SK-N-SH (cell line): ENCODE measurements around the gene PTPRF. TPM values are rescaled to one million over a fixed set of nuclear protein-coding genes. Genes with fewer than 3 reads are reported as not detected.

Source experiments
- CTCF ChIA-PET: fragments of 300-600, 350-600 bp; formaldehyde crosslinking; extraction: SDS; loops from one replicate; lab custom pipeline; 2021; lab: Yijun Ruan, JAX
- POLR2A ChIA-PET: fragments of 350-600 bp; sonication (Branson Sonifier 250); formaldehyde crosslinking; extraction: SDS; loops from one replicate; lab custom pipeline; 2020; ENCODE audit warnings: antibody characterized with exemption, inconsistent platforms; lab: Yijun Ruan, JAX
- DNase-seq: peaks from one replicate; pipeline ENCODE4 v3.0.0; 2012
- H2AFZ ChIP-seq: fragments of 200-600 bp; sonication (generic); 2 replicates; pipeline ENCODE4 v1.8.1; 2016; ENCODE audit warnings: antibody characterized with exemption, mild to moderate bottlenecking, low read depth
- H3F3A ChIP-seq: fragments of 200-600 bp; sonication (generic); replicated peaks from 2 replicates; pipeline ENCODE3; 2016; ENCODE audit warnings: antibody characterized with exemption, mild to moderate bottlenecking; ENCODE audit not compliant: insufficient read depth
- H3K27ac ChIP-seq, 2 experiments: fragments of 200-500 bp in 1 of 2; fragments of 200-600 bp in 1 of 2; sonication (Bioruptor generic) in 1 of 2; sonication (generic), shearing (Covaris generic) in 1 of 2; 2 replicates each; pipeline versions ENCODE4 v1.5.1 to v1.6.1; 2014 to 2016; ENCODE audit warnings: low read depth in 2 of 2, inconsistent platforms in 1 of 2, low read length in 1 of 2, mild to moderate bottlenecking in 1 of 2, mixed read lengths in 1 of 2
- H3K27me3 ChIP-seq: fragments of 200-600 bp; sonication (generic), shearing (Covaris generic); 2 replicates; pipeline ENCODE4 v1.6.1; 2016; ENCODE audit warnings: mixed run types; ENCODE audit not compliant: insufficient read depth
- H3K36me3 ChIP-seq, 2 experiments: fragments of 200-500 bp in 1 of 2; fragments of 200-600 bp in 1 of 2; sonication (Bioruptor generic) in 1 of 2; sonication (generic) in 1 of 2; replicated peaks in 1 of 2; 2 replicates each; pipeline versions ENCODE3 to v1.5.1; 2014 to 2016; ENCODE audit warnings: low read length in 1 of 2, mild to moderate bottlenecking in 1 of 2; ENCODE audit not compliant: insufficient read depth in 2 of 2, control insufficient read depth in 1 of 2
- H3K4me1 ChIP-seq, 2 experiments: fragments of 200-500 bp in 1 of 2; fragments of 200-600 bp in 1 of 2; sonication (Bioruptor generic) in 1 of 2; sonication (generic), shearing (Covaris generic) in 1 of 2; 2 replicates each; pipeline versions ENCODE4 v1.5.1 to v1.6.1; 2014 to 2016; ENCODE audit warnings: low read depth in 1 of 2, low read length in 1 of 2, mixed run types in 1 of 2; ENCODE audit not compliant: insufficient read depth in 2 of 2, control insufficient read depth in 1 of 2
- H3K4me2 ChIP-seq: fragments of 200-600 bp; sonication (generic), shearing (Covaris generic); 2 replicates; pipeline ENCODE4 v1.6.1; 2017; ENCODE audit warnings: mixed run types
- H3K4me3 ChIP-seq, 2 experiments: fragments of 200-500 bp in 1 of 2; fragments of 200-600 bp in 1 of 2; sonication (Bioruptor generic) in 1 of 2; sonication (generic), shearing (Covaris generic) in 1 of 2; 2 replicates each; pipeline versions ENCODE4 v1.5.1 to v1.8.1; 2014 to 2016; ENCODE audit warnings: low read depth in 2 of 2, inconsistent platforms in 1 of 2, low read length in 1 of 2, mild to moderate bottlenecking in 1 of 2, mixed read lengths in 1 of 2, moderate library complexity in 1 of 2
- H3K79me2 ChIP-seq: fragments of 200-600 bp; sonication (generic); 2 replicates; pipeline ENCODE4 v1.8.1; 2017; ENCODE audit warnings: mild to moderate bottlenecking; ENCODE audit not compliant: insufficient read depth
- H3K9ac ChIP-seq: fragments of 200-600 bp; sonication (generic); 2 replicates; pipeline ENCODE4 v1.6.1; 2017; ENCODE audit warnings: mixed run types
- H3K9me2 ChIP-seq: fragments of 200-600 bp; sonication (generic); 2 replicates; pipeline ENCODE4 v1.6.1; 2017; ENCODE audit warnings: mixed run types
- H3K9me3 ChIP-seq: fragments of 200-600 bp; sonication (generic); 2 replicates; pipeline ENCODE4 v1.6.1; 2017; ENCODE audit warnings: mixed run types, mild to moderate bottlenecking, moderate library complexity
- H4K20me1 ChIP-seq: fragments of 200-600 bp; sonication (generic); 2 replicates; pipeline ENCODE4 v1.6.1; 2017; ENCODE audit warnings: mild to moderate bottlenecking, mixed run types; ENCODE audit not compliant: insufficient read depth
- CTCF ChIP-seq: fragments of 200-600 bp; sonication (generic); IDR thresholded peaks from 2 replicates; pipeline ENCODE4 v1.6.1; 2017; ENCODE audit warnings: antibody characterized with exemption, mild to moderate bottlenecking, moderate library complexity
- EZH2phosphoT487 ChIP-seq: fragments of 200-600 bp; sonication (generic); IDR thresholded peaks from 2 replicates; pipeline ENCODE4 v1.6.1; 2017; ENCODE audit warnings: low read depth, mixed run types, mild to moderate bottlenecking, antibody characterized with exemption, moderate library complexity, borderline replicate concordance
- FOXM1 ChIP-seq: IDR thresholded peaks from 2 replicates; pipeline ENCODE4 v1.4.0; 2012; ENCODE audit warnings: low read depth, mild to moderate bottlenecking
- GATA2 ChIP-seq: sonication (generic); formaldehyde crosslinking; IDR thresholded peaks from 2 replicates; pipeline ENCODE4 v1.5.0; 2020; ENCODE audit warnings: mild to moderate bottlenecking, missing genetic modification reagents
- PBX3 ChIP-seq: IDR thresholded peaks from 2 replicates; pipeline ENCODE4; 2012
- POLR2AphosphoS5 ChIP-seq: IDR thresholded peaks from 2 replicates; pipeline ENCODE4 v1.6.1; 2012; ENCODE audit warnings: low read depth, low read length
- RAD21 ChIP-seq: IDR thresholded peaks from 2 replicates; pipeline ENCODE4 v1.6.1; 2012; ENCODE audit warnings: mild to moderate bottlenecking, low read length
- RFX5 ChIP-seq: IDR thresholded peaks from 2 replicates; pipeline ENCODE4 v1.6.1; 2012; ENCODE audit warnings: mild to moderate bottlenecking, improper control_type of control experiment, low read length
- SIN3A ChIP-seq: IDR thresholded peaks from 2 replicates; pipeline ENCODE4 v1.6.1; 2012; ENCODE audit warnings: low read depth, mild to moderate bottlenecking, low read length, moderate library complexity, borderline replicate concordance
- SMC3 ChIP-seq: IDR thresholded peaks from 2 replicates; pipeline ENCODE4 v1.6.1; 2012; ENCODE audit warnings: low read depth, low read length, improper control_type of control experiment
- TEAD4 ChIP-seq: IDR thresholded peaks from 2 replicates; pipeline ENCODE4 v1.4.0; 2012; ENCODE audit warnings: mild to moderate bottlenecking, borderline replicate concordance; ENCODE audit not compliant: insufficient read depth
- YY1 ChIP-seq: IDR thresholded peaks from 2 replicates; pipeline ENCODE4 v1.4.0; 2012; ENCODE audit warnings: low read depth, mild to moderate bottlenecking
- WGBS: methylation state at CpG from one replicate; pipeline ENCODE4 v1.1.6; 2017; ENCODE audit warnings: low lambda C conversion rate; 5-methylcytosine and 5-hydroxymethylcytosine counted together
- polyA plus RNA-seq, 3 experiments: library from polyadenylated mRNA; depleted of rRNA; stranded (reverse); fragments of >200 nt; gene quantifications; 2 replicates each; pipeline ENCODE4 v1.2.3, GENCODE V29; 2012

Gene PTPRF
- polyA plus RNA-seq, 1 of the 3 experiments (the other 2 are of a cell fraction): 72.7 TPM

GRCh38 chr1:43650310-43651085 is 119.8 kb downstream of the PTPRF start (continued):
- TF ChIP-seq CTCF: no peak
- TF ChIP-seq FOXM1: no peak
- no peak for TF ChIP-seq RFX5
- TF ChIP-seq EZH2phosphoT487: no peak
- no peak for TF ChIP-seq GATA2 (CRISPR knock-in tag)
- TF ChIP-seq SIN3A: peak; percentile 91
- TF ChIP-seq TEAD4: no peak
- TF ChIP-seq SMC3: no peak
- TF ChIP-seq POLR2AphosphoS5: peak; percentile 97
- TF ChIP-seq PBX3: peak; percentile 97
- TF ChIP-seq RAD21: no peak

- H3K4me1 ChIP-seq: peaks cover 0 to 10% of the 10 kb centered on the region in 2 experiments; a peak in 2 of 4 replicates
- peaks cover 49% of the 10 kb centered on the region for H3K79me2 ChIP-seq
- H3K36me3 ChIP-seq: peaks cover 28 to 32% of the 10 kb centered on the region in 2 experiments
- H3K4me3 ChIP-seq: peak overlapping the region; percentile 85 to 92
- peaks cover 8% of the 10 kb centered on the region for H3F3A ChIP-seq
- H3K27ac ChIP-seq: peak overlapping the region in 1 of 2 experiments; percentile 89; a peak in 2 of 4 replicates
- no peaks in the 10 kb centered on the region for H3K9me3 ChIP-seq
- H2AFZ ChIP-seq: no peak overlapping the region
- DNase-seq: no peak
- no peak for TF ChIP-seq YY1
- 0 out of 2 replicates have a peak, but pooled peaks have one; percentile 5 for TF ChIP-seq SIN3A
- peak overlapping the region; percentile 98 for H3K4me2 ChIP-seq
- H3K27me3 ChIP-seq: no peaks in the 10 kb centered on the region
- H3K9ac ChIP-seq: peak overlapping the region; percentile 83
- no peaks in the 10 kb centered on the region for H3K9me2 ChIP-seq
- H4K20me1 ChIP-seq: peaks cover 35% of the 10 kb centered on the region
- ChIA-PET POLR2A (interaction anchor here (0.8 to 1.9 kb wide), 9 partner anchors 9 to 261 kb away, joined by 3 to 11 read pairs (median 4); partner anchors contain the start of genes MED8 and SZT2), CTCF (interaction anchor here (0.7 to 2.3 kb wide), 9 partner anchors 9 to 396 kb away, joined by 3 to 16 read pairs (median 4); partner anchors contain the start of gene PTPRF)
- WGBS: 38% methylated on average over 6 of the region's 6 CpGs
Observed at GRCh38 chr1:43651188-43651587, 120.5 kb downstream of the PTPRF start.
